ENCODE data around the gene DUSP1. TPM values are rescaled to one million over a fixed set of nuclear protein-coding genes. Genes with fewer than 3 reads are reported as not detected.
"Not testable (repeated sequence)": the region's sequence is repeated elsewhere in the genome, so short reads cannot be mapped to it uniquely, and the experiment has no call there.

DUSP1 gene
- total RNA-seq, 2 experiments from 2014 or later, result 5.3 to 7.0 TPM

- no TSS peak for BruUV-seq (replicated peaks)
- no peaks in the 10 kb centered on the region for H3K79me2 ChIP-seq (ENCODE audit: insufficient read depth, low read depth, low read length)
- CTCF ChIA-PET (ENCODE audit: unreplicated experiment), result no interaction called here
- no peaks in the 10 kb centered on the region for H3K9me2 ChIP-seq (ENCODE audit: insufficient read depth, low read length)
- TF ChIP-seq EZH2phosphoT487 (IDR thresholded peaks at IDR 0.05; ENCODE audit: borderline replicate concordance, low read depth, low read length), result no peak
- TF ChIP-seq, protein P1, sequence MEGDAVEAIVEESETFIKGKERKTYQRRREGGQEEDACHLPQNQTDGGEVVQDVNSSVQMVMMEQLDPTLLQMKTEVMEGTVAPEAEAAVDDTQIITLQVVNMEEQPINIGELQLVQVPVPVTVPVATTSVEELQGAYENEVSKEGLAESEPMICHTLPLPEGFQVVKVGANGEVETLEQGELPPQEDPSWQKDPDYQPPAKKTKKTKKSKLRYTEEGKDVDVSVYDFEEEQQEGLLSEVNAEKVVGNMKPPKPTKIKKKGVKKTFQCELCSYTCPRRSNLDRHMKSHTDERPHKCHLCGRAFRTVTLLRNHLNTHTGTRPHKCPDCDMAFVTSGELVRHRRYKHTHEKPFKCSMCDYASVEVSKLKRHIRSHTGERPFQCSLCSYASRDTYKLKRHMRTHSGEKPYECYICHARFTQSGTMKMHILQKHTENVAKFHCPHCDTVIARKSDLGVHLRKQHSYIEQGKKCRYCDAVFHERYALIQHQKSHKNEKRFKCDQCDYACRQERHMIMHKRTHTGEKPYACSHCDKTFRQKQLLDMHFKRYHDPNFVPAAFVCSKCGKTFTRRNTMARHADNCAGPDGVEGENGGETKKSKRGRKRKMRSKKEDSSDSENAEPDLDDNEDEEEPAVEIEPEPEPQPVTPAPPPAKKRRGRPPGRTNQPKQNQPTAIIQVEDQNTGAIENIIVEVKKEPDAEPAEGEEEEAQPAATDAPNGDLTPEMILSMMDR (conservative IDR thresholded peaks at IDR 0.05; ENCODE audit: low read length), result no peak
- no peaks in the 10 kb centered on the region for H4K20me1 ChIP-seq (ENCODE audit: insufficient read depth, low read length)
- H3K4me3 ChIP-seq (ENCODE audit: low read depth, low read length, poor library complexity, severe bottlenecking), result no peak overlapping the region
- intact Hi-C loops (cut with micrococcal nuclease; ENCODE audit: unreplicated experiment), result no loop called here
- H3K4me1 ChIP-seq (ENCODE audit: insufficient read depth, low read length, poor library complexity, severe bottlenecking), result no peaks in the 10 kb centered on the region
- H3K27ac ChIP-seq (ENCODE audit: low read depth, low read length, poor library complexity, severe bottlenecking), result no peak overlapping the region
- H3K36me3 ChIP-seq (ENCODE audit: insufficient read depth, low read length), result no peaks in the 10 kb centered on the region
- no peak for DNase-seq (ENCODE audit: low spot score)
- H2AFZ ChIP-seq (ENCODE audit: low read length), result no peak overlapping the region
- H3K4me2 ChIP-seq (ENCODE audit: low read length), result no peak overlapping the region
- H3K9me3 ChIP-seq (ENCODE audit: low read length), result no peaks in the 10 kb centered on the region
- POLR2A ChIA-PET, result no interaction called here
Measured at GRCh38 chr5:172785429-172786088, 14.6 kb upstream of the DUSP1 start.

GRCh38 chr5:172784162-172784561 is 13.2 kb upstream of the DUSP1 start:
- POLR2A ChIA-PET; H3K4me3 ChIP-seq (ENCODE audit: low read depth, low read length, poor library complexity, severe bottlenecking); CTCF ChIA-PET (ENCODE audit: unreplicated experiment); H2AFZ ChIP-seq (ENCODE audit: low read length); H3K4me1 ChIP-seq (ENCODE audit: insufficient read depth, low read length, poor library complexity, severe bottlenecking); H3K79me2 ChIP-seq (ENCODE audit: insufficient read depth, low read depth, low read length); H4K20me1 ChIP-seq (ENCODE audit: insufficient read depth, low read length); H3K9me3 ChIP-seq (ENCODE audit: low read length); intact Hi-C loops (cut with micrococcal nuclease; ENCODE audit: unreplicated experiment); H3K36me3 ChIP-seq (ENCODE audit: insufficient read depth, low read length); H3K9me2 ChIP-seq (ENCODE audit: insufficient read depth, low read length); BruUV-seq (replicated peaks); H3K4me2 ChIP-seq (ENCODE audit: low read length); H3K27ac ChIP-seq (ENCODE audit: low read depth, low read length, poor library complexity, severe bottlenecking); DNase-seq (ENCODE audit: low spot score): not testable (repeated sequence)

DNA sequence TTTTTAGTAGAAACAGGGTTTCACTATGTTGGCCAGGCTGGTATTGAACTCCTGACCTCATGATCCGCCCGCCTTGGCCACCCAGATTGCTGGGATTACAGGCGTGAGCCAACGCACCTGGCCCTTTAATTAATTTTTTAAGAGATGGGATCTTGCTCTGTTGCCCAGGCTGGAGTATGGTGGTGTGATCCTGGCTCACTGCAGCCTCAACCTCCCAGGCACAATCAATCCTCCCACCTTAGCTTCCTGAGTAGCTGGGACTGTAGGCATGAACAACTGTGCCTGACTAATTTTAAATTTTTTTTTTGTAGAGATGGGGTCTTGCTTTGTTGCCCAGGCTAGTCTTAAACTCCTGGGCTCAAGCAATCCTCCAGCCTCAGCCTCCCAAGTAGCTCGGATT is 12.3 kb upstream of the DUSP1 start:
- H2AFZ ChIP-seq (ENCODE audit: low read length); H4K20me1 ChIP-seq (ENCODE audit: insufficient read depth, low read length); BruUV-seq (replicated peaks); DNase-seq (ENCODE audit: low spot score); H3K4me2 ChIP-seq (ENCODE audit: low read length); H3K36me3 ChIP-seq (ENCODE audit: insufficient read depth, low read length); POLR2A ChIA-PET; intact Hi-C loops (cut with micrococcal nuclease; ENCODE audit: unreplicated experiment); H3K4me3 ChIP-seq (ENCODE audit: low read depth, low read length, poor library complexity, severe bottlenecking); H3K9me3 ChIP-seq (ENCODE audit: low read length); H3K9me2 ChIP-seq (ENCODE audit: insufficient read depth, low read length); CTCF ChIA-PET (ENCODE audit: unreplicated experiment); H3K27ac ChIP-seq (ENCODE audit: low read depth, low read length, poor library complexity, severe bottlenecking); H3K4me1 ChIP-seq (ENCODE audit: insufficient read depth, low read length, poor library complexity, severe bottlenecking); H3K79me2 ChIP-seq (ENCODE audit: insufficient read depth, low read depth, low read length): not testable (repeated sequence)
